OCI-LY1 (cell line): ENCODE data around the gene IRS1.

Experiments used
- CTCF ChIP-seq: fragments of 200-600 bp; sonication (generic), shearing (Covaris generic); IDR thresholded peaks from 2 replicates; pipeline ENCODE4 v1.5.1; 2017; ENCODE audit warnings: mild to moderate bottlenecking, antibody characterized with exemption, low read length, moderate library complexity, mixed read lengths
- EZH2 ChIP-seq: fragments of 200-600 bp; sonication (generic), shearing (Covaris generic); IDR thresholded peaks from 2 replicates; pipeline ENCODE4 v1.8.0; 2017; ENCODE audit warnings: borderline replicate concordance, mixed run types, mild to moderate bottlenecking, antibody characterized with exemption, low read length, moderate library complexity, mixed read lengths

DNA sequence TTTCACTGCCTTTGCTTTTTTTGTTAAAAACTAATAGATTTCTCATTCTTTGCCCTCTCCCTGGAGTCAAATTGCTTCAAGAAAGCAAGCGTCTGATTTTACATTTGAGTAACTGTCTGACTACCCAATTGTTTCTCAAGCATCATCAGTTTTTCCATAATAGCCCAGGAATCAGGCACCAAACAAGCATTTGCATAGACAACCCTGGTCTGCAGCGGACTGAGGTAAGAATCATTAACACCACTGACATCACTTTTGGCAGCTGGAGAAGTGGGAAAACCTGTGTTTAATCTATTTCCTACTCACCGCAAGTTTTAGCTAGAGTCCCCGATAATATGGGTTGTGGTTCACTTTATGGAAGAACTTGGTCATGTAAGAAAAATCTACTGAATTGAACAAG, 55.7 kb downstream of the IRS1 start:
- no peak for TF ChIP-seq CTCF
- TF ChIP-seq EZH2 = no peak
